NCI-H226 (cell line): ENCODE results near the gene CERCAM.
A peak's percentile ranks its signal among the peaks of the same experiment; 100 is the strongest.
"Not testable (repeated sequence)": the region's sequence is repeated elsewhere in the genome, so short reads cannot be mapped to it uniquely, and the experiment has no call there.

Experiments
- DNase-seq: peaks from one replicate; pipeline ENCODE4 v3.0.0-alpha.2; 2015

CERCAM gene

DNA sequence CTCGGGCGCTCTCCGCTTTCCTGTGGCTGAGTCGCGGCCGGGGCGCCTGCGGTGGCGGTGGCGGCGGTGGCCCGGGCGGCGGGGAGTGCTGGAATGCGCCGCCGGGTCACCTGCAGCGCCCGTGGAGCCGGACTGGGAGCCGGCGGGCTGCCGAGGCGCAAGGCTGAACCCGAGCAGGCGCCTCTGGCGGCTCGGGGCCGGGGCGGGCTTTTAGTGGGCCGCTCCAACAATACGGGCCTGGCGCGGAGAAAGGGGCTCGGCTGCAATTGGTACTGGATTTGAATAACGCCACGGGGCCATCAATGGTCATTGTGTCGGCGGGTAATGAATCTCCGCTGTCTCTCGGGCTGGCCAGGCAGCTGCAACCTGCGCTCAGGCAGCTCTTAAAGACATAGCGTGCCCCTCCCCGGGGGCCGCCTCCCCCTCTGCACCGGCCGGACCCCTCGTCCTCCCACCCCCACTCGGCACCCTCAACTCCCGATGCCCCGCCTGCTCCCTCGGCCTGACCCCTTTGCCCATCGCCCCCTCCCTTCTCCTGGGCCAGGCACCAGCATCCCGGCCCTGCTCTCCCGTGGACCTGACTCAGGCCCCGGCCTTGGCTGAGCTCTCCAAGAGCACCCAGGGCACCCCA is 27.4 kb upstream of the CERCAM start:
- no peak for DNase-seq

DNA sequence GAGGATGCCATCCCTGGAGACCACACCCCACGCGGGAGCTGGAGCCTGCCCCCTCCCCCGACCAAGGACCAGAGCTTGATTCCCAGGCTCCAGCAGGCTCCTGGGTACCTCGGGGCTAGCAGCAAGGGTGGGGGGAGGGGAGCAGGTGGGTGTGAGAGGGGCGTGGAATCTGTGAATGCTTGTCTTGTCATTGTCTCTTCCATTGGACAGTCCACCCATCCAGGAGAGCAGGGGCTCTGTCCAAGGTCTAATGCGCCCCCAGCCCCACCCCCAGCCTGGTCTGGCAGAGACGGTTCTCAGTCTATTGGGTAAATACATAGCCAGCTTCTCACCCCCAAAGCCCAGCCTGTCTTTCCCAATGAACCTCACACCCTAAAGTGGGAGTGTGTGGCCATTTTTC is 26.7 kb upstream of the CERCAM start:
- no peak for DNase-seq

DNA sequence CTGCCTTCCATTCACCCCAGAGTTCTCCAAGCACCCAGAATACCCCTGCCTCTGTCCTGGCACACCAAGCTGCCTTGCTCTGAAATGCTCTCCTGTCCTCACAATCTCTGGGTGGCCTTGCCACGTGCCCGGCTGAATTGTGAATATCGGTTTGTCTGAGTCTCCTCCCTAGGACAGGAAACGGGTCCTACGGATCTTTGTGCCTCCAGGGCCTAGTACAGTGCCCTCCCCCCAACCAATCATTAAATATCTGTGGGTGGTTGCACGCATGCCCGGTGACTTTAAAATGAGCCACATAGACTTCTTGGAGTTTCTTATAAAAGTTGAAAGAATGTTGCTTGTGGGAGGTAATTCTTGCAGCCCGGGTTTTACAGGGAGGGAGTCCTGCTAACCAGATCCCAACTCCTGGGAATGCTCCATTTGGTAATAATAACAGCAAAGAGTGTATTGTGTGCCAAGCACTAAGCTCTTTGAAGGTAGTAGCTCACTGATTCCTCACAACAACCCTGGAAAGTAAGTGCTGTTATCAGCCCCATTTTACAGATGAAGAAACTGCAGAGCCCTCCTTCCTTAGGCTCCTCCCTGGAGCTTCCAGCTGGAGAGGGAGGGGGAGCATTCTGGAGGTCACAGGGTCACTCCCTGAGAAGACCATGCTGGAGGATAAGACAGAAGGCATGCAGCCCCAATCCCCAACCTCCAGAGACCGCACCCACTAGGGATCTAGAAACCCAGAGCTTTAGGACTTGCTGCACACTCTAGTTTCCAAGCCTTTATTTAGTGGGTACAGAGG is 26.1 kb upstream of the CERCAM start:
- no peak for DNase-seq

DNA sequence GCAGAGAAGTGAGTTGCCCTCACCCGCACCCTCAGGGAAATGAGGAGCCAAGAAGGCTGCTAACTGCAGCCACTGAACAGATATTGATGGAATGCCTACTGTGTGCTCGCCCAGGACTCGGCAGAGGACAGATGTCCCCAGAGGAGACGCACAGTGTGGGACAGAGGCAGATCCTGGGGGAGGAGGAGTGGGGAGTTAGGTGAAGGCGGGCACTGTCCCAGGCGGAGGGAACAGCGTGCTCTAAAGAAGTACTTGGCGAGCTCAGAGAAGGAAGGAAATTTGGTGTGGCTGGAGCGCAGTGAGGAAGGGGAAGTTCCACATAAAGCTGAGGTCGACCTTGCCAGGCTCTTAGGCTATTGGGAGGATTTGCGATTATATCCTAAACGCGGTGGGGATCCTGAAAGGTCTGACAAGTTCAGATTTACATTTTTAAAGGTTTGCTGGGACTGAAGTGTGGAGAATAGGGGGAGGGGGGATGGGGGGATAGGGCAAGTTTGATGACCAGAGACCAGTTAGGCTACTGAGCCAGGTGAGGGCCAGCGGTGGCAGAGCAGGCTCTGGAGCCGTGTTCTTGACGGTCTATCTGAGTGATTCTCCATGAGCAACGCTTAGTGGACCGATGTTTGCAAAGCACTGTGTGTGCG is 23.6 kb upstream of the CERCAM start:
- no peak for DNase-seq

DNA sequence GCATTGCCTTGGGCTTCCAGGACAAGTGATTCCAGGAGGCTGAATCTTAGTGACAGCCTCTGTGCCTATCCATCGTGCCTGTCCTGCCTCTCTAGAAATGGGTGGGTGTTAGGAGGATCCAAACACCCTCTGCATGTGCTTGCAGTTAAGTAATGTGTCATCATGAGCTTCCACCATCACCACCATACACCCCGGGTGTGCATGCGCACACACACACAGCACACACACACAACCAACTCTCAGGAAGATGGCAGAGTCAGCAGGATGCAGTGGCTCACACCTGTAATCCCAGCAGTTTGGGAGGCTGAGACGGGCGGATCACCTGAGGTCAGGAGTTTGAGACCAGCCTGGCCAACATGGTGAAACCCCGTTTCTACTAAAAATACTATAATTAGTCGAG is 22.8 kb upstream of the CERCAM start:
- DNase-seq, result no peak

DNA sequence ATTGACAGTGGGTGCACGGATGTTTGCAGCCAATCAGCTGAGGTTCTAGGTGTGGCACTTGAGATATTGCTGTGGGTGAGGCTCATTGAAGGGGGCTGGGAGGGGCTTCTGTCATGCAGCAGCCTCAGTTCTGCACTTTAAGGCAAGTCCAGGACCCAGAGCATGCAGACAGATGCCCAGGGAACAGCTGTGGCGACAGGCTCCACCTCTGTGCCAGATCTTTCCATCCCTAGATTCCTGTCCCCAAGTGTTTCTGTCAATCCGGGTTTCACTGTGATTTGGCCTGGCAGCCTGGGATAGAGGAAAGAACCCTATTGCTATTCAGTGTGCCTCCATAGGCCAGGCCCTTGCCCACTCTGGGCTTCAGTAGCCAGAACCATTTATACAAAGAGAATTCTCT is 20.8 kb upstream of the CERCAM start:
- no peak for DNase-seq

DNA sequence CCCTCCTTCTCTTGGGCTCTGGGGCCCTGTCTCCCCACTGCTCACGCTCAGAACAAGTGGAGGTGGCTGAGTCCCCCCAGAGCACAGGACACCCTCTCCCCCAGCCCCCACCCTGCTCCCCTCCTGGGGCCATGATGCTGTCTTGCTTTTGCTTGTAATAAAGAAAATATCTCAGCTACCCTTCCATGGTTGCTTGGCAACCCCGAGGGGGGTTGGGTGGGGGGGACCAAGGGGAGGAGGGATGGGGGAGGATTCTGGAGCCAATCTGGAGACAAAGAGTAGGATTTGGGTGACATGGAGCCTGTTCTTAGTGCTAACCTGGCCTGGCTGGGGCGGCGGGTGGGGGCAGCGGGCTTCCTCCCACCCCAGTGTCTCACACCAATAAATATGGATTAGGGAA is 16.1 kb upstream of the CERCAM start:
- no peak for DNase-seq

DNA sequence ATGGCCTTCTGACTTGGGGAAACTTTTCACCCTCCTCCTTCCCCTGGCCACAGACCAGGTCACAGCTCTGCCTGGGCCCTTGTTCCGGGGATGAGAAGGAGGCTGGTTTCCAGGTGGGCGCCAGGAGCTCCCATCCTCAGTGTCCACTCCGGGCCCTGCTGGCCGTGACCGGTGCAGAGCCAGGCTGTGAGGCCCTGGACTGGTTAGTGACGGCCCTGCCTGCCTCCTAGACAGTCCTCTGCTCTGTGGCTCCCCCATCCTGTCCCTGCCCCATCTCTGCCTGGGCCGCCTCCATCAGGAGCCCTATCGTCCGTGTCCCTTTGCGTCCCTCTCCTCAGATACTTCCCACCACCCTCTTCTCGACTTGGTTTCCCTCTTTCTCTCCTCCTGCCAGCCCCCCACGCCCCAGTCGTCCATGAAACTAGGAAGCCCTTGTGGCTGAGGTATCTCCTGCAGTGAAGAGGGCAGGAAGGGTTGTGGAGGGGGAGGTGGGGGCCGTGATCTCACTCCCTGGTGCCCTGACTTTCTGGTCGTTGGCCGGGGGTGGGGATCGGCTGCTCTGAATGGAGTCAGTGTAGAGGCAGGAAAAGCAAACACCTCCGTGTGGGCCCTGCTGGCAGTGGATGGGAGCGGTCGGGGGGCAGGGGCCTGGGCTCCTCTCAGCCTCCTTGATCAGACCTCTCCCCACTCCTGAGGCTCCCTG is 15.4 kb upstream of the CERCAM start:
- no peak for DNase-seq

DNA sequence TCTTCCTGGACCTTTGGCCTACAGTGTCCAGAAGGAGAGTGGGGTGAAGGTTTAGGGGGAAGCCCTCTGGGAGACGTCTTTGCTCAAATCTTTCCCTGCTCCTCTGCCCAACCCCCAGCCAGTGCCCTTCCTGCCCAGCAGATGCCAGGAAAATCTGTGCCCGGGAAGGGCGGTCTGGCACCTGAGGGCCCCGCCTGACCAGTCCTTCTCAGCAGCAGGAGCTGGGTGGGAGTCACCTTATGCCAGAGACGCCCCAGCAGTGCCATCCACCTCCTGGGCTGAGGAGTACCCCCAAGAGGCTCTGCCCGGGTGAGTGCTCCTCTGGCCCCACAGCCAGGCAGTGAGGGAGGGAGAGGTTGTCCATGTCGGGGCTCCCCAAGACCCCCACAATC is 14.9 kb upstream of the CERCAM start:
- DNase-seq, result no peak

DNA sequence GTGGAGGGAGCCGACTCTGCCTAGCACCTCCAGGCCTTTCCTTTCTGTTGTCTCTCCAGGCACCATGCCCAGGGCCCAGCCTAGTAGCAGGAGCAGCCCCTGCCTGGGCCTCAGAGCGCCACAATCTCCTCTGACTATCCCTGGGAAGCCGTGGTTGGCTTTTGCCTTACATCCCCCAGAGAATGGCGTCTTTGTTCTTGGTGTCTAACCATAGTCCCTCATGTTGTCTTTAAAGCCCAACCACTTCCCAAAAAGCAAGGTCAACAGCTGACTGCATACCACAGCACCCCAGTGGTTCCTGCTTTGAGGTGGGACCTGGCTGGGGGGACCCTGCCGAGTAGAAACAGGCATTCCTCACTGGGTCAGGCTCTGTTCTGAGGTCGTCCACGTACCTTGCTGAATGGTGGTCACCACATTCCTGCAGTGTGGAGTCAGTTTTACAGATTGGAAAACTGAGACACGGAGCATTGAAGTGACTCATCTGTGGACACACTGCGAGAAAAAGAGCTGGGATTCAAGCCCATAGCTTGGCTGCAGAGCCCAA is 13.7 kb upstream of the CERCAM start:
- no peak for DNase-seq

DNA sequence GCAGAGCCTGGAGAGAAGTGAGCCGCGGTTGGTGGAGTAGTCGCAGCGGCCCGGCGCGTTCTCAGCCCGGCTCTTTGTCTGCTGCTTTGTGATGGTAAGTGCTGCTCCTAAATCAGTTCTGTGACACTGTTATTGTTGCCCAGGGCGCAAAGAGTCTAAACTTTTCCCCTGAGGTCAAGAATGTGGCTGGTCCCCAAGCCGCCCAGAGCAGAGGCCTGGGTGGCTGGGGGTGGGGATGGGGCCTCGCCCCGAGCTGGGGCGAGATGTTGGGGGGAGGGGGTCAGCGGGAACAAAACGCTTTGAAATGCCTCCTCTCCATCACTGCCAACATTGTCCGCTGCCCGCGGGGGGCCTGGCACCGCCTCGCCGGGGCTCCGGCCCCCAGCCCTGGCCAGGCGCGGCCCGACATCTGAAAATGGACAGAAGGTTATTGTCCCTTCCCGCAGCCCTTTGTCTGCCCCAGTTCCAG is 11.7 kb upstream of the CERCAM start:
- DNase-seq, result no peak

DNA sequence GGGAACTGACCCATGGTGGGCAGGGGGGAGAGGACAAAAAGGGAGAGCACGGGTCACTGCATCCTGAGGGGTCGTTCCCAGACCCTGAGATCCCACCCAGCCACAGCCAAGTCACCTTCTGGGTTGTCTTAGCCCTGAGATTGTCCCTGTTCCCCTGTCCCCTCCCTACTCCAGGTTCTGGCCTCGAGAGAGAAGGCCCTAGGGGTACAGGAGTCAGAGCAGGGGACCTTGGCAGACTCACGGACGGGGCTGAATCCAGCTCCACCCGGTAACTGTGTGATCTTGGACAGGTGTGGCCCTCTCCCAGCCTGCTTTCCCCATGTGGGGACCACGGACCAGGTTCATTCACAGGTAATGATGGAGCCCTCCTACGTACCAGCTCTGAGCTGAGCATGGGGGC is 11.2 kb upstream of the CERCAM start:
- no peak for DNase-seq

DNA sequence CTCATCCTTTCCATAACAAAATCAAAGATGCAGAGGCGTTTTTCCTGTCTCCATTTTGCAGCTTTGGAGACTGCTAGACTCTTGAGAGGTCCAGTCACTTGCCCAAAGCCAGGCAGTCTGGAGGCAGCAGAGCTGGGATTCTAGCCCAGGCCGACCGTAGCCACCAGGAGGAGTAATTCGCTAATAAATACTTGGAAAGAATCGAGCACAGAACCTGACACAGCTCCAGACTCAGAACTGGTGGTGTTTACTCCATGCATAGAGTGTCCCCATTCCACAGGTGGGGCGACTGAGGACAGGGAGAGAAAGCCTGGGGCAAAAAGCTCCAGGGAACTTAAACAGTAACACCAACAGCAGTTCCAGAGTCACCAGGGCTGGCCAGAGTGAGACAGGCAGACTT is 10.7 kb upstream of the CERCAM start:
- DNase-seq, result no peak

DNA sequence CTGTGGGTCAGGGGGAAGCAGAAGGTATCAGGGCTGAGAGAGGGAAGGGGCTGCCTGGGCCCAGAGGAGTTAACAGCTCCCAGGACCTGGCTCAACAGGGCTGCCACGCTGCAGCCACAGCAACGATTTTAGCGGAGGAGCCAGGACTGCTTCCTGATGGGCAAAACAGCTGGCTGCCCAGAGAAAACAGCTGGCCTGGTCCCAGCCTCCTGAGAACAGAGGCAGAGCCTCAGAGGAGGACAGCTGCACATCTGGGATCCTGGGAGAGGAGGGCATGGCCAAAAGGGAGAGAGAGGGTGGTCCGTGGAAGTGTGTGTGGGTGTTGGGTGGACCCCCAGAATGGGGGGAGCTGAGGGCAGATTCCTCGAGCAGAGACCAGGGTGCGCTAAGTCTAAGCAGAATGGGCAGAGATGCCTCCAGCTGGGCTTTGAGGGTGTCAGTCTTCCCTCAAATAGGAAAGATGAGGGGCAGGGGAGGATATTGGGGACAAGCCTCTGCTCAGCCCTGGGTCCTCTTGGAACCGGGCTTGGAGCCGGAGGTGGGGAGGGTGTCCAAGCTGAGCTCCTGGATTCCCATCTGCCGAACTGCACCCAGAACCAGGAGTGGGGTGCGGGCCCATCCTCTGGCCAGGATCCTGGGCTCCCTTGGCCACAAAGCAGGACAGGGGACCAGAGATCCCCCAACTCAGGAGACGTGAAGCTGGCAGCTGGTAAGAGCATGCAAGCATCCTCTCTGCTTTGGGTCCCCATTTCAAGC is 9.1 kb upstream of the CERCAM start:
- DNase-seq, result no peak

DNA sequence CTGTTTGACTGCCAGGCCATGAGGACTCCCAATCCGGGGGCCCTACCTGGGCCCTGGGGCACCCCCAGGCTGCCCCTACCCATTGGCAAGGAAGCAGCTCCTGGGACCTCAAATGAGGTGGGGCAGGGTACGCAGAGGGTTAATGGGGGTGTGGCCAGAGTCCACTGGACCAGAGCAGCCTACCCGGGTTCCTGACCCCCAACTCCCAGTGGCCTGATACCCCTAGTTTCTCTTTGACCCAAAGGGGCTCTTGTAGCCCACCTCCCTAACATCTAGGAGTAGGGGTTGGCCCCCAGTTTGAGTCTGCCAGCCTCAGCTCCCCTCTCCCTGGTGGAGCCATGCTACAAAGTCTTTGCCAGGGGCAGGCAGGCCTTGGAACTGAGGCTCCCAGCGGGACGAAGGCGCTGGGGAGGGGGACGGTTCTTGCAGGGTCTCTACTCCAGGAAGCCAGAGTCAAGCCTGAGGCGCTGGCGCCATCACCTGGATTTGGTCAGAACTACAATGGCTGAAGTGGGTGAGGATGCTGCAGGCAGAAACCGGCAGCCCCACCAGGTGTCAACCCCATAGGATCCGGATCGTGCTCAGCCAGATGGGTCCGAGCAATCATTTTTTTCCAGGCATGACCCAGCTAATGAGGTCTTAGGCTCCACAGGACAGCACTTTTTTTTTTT is 8.4 kb upstream of the CERCAM start:
- DNase-seq, result no peak

DNA sequence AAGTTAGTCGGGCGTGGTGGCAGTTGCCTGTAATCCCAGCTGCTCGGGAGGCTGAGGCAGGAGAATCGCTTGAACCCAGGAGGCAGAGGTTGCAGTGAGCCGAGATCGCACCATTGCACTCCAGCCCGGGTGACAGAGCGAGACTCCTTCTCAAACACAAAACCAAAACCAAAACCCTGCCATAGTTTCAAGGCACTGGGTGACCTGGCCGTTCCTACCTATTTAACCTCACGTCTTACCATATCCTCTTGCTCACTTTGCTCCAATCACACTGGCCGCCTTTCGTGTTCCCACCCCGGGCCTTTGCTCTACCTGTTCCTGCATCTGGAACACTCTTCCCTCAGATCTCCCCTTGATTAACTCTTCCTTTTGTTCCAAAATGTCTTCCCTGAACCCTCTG is 6.9 kb upstream of the CERCAM start:
- DNase-seq, result not testable (repeated sequence)

DNA sequence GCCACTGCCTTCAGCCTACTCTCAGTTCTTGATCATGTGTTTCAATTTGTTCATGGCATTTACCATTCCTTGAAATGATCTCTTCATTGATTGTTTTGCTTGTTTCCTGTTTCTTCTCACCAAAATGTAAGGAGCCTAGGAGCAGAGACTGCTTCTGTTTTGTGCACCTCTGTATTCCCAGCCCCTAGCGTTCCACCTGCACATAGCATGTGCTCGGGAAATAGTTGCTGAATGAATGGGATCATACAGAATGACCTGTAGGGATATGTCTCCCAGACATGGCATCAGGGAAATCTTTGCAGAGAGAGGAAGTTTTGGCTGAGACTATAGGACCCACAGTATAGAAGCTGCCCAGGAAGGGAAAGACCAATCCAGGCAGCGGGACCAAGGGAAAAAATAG is 6.2 kb upstream of the CERCAM start:
- no peak for DNase-seq

DNA sequence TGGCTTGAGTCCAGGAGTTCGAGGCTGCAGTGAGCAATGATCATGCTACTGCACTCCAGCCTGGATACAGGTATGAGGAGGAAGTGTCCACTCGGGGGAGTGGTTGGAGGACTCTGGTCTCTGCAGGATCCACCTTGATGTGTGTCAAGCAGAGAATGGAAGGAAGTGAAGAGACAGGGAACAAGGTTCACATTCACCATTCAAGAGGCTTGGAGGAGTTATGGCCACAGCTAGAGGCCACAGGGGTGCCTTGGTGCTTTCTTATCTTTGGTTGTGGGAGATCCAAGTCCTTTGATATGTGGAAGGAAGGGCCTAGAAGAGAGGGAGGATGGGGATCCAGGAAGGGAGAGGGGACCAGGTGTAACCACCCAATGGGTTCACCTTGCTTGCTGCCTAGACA is 5.4 kb upstream of the CERCAM start:
- DNase-seq, result no peak

DNA sequence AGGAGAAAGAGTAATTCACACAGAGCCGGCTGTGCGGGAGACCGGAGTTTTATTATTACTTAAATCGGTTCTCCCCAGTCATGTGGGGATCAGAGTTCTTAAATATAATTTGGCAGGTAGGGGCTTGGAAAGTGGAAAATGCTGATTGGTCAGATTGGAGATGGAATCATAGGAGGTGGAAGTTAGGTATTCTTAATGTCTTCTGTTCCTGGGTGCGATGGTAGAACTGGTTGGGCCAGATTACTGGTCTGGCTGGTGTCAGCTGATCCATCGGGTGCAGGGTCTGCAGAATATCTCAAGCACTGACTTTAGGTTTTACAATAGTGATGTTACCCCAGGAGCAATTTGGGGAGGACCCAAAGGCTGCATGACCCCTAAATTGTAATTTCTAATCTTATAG is 4.6 kb upstream of the CERCAM start:
- DNase-seq, result no peak

DNA sequence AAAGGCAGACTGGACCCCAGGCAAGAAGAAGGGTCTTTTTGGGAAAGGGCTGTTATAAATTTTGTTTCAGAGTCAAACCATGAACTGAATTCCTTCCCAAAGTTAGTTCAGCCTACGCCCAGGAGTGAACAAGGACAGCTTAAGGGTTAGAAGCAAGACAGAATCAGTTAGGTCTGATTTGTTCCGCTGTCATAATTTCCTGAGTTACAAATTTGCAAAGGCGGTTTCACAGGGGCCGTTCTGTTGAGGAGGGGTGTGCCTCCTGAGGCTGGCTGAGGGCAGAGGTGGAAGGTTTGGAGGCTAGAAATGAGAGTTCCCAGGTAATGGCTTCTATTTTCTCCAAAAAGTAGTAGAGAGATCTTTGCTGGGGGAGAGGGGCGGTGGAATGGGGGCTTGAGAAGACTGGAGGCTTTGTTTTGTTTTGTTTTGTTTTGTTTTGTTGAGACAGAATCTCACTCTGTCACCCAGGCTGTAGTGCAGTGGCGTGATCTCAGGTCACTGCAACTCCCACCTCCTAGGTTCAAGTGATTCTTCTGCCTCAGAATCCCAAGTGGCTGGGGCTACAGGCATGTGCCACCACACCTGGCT is 4.1 kb upstream of the CERCAM start:
- no peak for DNase-seq

DNA sequence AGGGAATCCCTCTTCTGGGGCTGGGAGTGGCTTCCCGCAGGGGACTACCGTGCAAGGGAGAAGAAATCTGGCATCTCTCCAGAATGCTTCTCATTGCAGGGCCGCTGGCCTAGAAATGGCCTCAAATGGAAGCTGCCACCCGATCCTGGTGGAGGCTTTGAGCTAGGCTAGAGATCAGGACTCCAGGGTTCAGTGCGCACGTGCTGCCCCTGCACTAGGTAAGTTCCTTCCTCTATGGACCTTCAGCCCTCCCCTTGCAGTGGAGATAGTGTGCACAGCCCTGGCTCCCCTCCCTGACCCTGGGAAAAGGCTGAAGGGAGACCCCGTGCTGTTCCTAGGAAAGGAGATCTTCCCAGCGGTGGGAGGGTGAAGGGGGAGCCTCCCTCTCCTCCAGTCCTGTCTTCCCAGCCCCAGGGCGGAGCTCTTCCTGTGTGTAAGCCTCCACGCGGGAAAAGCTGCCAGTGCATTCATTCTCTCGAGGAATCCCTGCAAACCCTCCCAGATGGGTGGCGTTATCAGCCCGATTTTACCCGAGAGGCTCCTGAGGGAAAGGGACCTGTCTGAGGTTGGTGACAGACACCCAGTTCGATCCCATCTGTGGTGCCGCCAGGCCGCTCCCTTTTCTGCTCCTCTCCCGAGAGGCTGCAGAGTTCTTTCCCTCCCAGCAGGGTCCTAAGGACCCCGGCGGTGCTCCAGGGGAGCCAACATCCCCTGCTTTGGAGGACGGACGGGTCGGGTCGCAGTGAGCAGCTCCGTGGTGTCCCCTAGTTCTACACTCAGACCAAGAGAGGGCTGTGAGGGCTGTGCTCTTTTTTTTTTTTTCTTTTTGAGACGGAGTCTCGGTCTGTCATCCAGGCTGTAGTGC is 1.4 kb upstream of the CERCAM start:
- DNase-seq, result peak; percentile 38
